Smooth muscle cell of the brain vasculature (primary cell): Measurements from ENCODE around the gene ANO7.

Experiments used
- DNase-seq: peaks from one replicate; pipeline ENCODE4 v3.0.0-alpha.2; 2012; ENCODE audit warnings: low read depth, low spot score

The ANO7 gene

DNA sequence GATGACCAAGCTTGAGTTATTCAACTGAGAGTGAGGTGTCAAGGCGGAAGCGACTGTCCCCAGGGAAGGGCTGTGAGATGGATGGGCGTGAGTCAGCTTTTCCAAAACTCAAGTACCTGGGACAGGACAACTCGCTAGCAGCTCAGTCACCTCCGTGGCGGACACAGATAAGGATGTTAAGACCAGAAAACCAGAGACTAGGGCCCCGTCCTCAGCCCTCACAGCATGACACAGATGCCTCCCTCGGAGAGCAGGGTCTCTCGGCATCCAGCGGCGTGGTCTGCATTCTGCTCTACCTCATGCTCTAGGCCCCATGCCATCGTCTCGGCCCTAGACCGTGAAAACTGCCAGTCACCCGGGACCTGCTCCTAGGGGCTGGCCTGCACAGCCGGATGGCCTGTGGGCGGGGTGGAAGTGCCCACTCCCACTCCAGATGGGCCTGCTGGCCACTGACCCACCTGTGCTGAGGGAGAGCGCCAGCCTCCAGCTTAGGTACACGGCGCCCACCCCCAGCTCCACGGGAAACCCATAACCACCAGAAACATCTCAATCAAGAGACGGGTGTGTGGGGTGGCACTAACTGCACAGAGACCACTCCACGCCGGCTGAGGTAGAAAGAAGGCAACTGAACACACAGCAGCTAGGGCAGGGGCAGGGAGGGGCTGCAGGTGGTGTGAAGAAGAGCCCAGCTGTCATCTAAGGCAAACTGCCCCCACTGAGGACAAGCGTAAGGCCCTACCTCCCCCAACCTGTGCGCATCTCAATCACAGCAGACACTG is 39.8 kb downstream of the ANO7 start:
- no peak for DNase-seq

DNA sequence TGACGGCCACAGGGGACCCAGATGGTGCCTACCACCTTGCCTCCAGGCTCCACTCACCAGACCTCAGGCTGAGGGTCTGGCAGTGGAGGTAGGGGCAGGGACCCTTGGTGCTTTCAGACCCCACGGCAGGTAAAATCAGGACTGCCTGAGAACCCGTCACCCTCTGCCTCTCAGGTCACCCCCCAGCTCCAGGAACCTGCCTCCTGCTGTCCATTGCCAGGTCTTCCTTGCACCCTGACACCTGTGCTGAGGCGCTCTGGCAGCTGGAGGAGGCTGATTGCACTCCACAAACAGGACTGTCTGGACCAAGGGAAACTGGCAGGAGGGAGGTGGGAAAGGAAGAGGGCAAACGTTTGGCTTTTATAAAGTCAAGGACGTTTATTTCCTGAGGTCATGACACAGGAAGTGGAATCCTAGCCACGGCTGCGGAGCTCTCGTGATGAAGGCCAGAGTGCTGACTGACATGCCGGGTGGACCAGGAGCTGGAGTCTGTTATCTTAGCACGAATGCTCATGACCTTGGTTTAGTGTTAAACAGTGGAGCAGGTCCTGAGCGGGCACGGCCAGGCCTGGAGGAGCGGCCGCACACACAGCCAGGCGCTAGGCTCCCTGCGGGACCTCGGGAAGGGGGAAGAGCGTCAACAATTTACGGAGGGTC is 40.5 kb downstream of the ANO7 start:
- no peak for DNase-seq

DNA sequence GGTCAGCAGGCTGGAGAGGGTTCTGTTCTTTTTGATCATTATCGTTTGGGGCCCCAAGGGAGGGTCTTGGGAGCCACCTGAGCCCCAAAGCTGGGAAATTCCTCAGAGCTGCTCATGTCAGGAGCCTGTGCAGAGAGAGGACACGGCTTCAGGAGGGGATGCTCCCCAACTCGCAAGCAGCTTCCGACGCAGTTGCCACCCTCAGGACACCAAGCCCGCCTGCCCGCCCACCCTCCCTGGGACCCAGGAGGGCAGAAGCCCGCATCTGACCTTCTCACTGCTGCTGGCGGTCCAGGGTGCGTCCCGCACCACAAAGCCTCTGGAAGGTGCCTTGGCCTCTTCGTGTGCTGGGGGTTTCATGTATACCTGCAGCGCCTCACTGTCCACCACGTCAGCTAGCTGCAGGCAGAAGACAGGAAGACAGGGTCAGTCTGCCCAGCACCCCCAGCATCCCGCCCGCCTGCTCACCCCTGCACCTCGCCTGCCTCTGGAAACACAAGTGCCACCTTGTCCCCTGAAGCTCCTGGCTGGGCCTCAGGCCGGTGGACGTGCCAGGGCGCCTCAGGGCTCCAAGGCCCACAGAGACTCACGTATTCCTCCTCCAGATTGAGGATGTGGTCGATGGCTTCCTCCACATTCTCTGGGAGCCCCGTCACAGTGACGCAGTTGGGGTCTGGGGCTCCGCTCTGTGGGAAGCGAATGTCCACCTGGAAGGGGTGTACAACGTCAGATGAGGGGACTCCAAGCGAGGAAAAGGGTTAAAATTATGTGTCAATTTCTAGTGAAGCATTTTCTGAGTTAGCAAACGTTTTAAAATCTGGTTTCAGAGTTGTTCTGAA is 41.3 kb downstream of the ANO7 start:
- no peak for DNase-seq

DNA sequence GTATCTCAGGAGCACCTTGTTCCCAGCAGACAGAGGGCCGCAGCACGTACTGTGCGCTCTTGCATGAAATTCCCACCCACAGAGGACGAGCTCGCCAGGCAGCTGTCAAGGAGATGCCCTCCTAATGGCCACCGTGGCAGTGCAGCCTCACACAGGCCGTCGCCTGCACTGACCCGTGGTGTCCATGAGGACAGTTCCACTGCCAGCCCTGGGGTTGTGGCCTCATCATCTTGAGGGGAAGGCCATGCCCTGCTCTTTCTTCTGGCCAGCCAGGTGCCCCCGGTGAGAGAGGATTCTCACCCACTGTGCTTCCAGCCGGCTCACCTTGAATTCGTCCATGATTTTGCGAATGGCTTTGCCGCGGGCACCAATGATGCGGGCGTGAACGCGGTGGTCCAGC is 42.0 kb downstream of the ANO7 start:
- DNase-seq: no peak

DNA sequence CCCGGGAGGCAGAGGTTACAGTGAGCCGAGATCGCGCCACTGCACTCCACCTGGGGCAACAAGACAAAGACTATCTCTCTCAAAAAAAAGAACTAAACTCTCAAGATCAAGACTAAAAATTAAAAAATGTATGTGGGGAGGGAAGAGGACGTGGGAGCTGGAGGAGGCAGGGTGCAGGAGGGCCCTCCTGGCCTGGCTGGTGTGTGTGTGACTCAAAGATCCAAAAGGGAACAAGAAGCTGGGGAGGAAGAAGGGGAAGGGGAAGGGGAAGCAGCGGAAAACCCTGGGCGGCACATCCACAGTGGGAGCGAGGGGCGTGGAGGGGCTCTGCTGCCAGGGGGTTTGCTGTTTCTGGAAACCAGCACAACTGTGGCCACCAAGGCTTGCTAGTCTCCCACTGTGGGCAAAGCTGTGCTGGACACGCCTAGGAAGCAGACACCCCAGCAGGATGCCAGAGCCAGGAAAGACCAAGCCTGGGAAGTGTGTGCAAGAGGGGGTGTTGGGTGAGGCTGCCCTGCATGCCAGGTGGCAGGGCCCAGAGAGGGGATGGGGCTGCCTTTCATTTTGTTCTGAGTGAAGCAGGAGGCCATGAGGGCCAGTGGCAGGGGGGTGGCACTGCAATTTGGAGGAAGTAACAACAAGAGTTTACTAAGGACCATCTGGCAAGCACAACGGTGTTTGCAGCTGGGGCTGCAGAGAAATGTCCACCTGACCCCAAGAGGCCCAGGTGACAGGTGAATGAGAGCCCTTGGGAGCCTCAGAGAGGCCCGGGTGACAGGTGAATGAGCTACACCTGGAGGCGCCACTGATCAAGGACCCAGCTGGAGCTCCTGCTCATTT is 44.5 kb downstream of the ANO7 start:
- no peak for DNase-seq

DNA sequence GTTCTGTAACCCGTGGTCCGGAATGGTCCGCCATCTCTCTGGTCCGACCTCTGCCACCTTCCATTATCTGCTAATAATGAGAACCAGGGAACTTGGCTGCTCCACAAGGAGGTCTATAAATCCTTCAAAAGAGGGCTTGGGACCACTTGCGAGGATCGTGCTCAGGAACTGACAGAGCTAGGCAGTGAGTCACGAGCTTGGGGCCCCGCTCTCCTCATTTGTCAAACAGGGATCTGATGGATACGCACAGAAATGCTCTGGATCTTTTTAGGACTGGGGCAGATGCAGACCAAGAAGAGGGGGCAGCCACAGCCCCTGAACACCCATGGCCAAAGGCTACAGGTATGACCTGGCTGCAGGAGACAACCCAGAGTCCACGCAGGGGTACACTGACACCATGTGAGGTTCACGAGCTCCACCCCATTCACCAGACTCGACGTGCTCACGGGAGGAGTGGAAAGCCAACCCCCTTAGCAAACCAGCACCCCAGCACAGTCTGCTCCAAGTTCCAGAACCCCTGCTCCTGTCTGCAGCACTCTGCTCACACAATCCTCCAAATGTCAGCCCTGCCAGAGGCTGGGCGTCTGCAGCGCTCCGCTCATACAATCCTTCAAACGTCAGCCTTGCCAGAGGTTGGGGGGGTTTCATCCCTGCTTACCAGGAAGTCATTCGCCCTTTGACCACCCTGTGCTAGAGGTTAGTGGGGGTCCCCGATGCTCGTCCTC is 45.8 kb downstream of the ANO7 start:
- no peak for DNase-seq

DNA sequence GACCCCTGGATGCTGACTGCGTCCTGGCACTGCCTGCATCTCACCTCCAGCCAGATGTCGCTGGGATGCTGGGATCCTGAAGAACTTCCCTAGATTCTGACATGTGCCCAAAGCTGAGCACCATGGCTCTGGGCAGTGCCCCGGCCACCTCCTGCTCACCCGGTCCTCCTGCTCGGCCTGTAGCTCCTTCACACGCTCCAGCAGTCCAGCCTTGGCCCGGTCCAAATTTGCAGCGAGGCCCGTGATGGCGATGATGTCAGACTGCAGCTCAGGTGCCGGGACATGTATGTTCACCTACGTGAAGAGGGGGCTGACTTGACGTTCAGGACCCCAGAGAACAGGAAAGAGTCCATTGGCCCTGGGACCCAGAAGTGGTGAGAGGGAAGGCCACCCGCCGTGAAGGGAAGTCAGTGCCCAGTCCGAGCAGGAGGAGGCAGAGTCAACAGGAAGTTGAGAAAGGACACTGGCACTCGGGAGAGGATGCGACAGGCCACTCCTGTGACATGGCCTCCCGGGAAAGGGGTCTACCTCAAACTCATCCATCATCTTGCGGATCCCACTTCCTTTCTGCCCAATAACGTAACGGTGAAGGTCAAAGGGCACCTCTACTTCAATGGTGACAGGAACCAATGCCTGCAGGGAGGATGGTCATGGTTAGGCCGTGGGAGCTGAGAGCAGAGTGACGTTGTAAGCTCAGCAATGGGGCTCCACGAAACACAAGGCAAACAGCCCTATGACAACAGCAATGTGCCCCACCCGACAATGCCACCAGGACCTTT is 46.7 kb downstream of the ANO7 start:
- no peak for DNase-seq

DNA sequence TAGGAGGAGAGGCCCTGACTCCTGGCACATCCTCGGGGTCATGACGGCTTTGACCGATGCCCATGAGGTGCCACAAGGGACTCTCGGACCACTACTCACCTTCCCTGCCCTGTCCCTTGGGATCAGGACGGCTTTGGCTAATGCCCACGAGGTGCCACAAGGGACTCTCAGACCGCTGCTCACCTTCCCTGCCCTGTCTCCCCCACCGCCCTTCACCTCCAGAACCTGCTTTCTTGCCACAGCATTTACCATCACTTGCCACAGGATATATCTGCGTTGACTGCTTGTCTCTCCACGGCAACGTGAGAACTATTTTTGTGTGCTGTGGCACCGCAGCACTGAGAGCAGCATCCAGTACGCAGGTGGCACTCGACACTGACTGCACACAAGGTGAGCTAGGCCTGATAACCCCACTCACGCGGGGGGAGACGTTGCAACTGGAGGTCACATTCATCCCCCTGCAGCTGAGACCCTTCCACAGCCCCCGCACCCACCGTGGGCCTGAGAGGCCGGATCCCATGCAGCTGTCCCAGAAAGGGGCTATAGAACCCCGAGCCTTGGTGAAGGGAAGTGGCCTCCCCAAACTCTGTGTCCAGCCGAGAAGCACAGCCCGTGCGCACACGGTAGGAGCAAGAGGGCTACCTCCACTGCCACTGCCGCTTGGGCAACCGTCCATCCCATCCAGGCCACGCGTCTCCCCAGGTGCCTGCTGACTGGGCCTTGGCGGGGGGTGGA is 47.5 kb downstream of the ANO7 start:
- DNase-seq: no peak

DNA sequence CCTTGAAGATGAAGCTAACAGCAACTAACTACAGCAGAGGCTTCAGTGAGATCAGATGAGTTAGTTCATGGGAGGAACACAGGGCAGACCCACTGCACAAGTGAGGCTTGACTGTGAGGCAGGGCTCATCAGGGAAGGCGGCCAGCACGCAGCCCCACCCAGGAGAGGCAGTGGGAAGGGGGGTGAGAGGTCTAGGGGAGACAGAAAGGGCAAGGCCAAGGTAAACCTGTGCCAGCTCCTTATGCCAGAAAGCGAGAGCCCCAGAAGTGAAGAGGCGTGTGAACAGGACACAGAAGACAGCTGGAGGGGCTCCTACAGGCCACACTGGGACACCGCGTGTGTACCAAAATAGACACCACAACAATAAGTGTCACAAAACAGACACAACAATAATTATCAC is 48.6 kb downstream of the ANO7 start:
- DNase-seq: no peak

DNA sequence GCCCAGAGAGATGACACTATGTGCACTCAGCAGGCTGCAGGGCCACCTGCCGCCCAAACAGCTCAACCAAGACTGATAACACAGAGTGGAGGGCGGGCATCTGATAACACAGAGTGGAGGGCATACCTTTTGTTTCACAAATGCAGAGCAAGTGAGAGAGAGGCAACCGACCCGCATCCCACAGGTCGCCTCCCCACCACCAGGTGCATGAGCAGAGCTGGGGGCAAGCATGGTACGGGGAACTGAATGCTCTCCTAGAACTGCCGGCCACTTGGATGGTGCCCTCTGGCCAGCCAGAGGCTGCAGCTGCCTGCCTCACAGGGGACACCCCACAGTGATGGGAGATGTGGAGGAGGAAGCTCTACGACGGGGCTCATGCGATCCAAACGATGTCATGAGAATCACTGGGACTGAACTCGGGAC is 49.5 kb downstream of the ANO7 start:
- no peak for DNase-seq

DNA sequence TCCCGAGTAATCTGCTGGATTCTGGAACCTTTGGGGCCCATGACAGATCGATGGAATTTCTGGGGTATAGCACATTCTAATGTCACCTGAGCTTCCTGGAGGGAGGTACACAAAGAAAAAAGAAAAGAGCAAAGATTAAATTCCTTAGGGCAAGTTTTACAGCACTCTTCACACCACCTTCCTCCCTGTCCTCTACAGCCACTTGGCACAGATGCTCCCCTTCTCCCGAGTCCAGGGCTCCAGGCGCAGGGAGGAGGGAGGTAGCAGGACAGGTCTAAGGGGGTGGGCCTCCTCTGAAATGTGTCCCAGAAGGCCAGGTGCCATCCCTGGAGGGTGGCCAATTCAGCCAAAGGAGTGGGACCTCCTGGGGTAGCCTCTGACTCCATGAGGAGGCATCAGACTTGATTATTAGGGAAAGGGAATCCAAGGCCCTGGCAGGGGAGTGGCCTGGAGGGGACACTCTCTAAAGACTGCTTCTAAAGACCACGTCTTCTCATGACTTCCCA is 50.3 kb downstream of the ANO7 start:
- no peak for DNase-seq

DNA sequence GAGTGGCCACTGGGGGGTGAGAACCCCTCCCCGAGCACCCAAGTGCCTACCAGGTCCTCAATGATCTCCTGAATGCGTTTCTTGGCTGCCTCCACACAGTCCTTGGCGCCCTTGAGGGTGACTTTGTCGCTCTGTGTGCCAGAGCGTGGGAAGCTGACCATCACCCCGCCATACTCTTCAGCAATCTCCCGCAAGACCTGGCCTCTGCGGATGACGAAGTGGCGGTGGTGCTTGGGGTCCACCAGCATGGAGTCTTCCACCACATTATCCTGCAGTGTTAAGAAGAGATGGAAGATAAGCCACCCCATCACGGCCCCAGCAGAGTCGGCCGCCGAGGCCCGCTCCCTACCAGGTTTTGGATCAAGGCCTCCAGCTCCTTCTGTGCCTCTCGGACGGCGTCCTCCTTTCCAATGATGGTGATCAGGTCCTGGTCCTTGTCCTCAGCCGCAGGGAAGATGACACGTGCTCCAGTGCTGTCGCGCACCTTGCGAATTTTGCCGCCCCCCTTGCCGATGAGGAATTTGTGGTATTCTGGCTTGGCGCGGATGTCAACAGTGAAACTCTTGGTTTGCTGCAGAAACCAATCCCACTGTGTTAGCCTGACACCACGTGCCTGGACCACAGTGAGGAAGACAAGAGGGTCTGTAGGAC is 51.2 kb downstream of the ANO7 start:
- DNase-seq: no peak

DNA sequence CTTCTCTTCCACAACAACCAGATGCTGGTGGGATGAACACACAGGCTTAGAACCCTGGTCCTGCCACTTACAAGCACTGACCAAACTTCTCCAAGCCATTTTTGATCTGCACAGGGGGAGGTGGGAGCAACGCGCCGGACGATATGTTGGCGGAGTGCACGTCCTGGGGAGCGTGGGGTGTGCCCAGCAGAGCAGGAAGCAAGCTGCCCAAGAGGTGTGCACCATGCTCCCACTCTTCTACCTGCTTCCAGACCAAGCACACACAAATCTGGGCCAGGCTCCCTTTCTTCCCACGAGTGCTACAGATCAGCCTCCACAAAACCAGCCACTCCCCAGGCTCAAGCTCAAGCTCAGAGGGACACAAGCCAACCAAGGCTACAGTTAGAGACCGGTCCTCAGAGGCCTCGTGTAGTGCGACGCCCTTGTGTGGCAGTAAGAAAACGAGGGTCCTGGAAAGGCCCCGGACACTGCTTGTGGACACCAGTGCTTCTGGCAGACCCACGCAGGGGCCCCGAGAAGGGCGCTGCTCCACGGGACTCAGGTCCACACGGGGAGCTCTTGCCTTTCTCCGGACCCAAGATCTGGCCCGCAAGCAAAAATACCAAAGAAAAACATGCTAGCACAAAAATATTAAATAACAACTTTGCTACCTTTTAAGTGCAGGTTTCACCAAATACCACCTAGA is 52.0 kb downstream of the ANO7 start:
- no peak for DNase-seq

DNA sequence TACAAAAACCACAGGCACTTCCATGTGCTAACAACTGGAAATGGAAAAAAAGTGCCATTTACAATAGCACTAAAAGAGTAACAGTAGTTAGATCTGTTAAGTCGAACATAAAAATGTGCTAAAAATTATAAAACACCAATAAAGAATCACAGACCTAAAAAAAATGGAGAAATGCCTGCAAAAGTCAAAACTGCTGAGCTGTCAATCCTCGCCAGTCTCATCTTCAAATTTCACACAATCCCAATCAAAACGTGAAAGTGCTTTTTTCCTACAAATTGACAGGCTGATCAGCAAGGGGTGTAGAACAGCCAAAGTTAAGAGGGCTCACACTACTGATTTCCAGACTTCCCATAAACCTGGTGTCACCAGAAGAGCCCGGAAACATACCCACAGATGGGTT is 53.2 kb downstream of the ANO7 start:
- no peak for DNase-seq

DNA sequence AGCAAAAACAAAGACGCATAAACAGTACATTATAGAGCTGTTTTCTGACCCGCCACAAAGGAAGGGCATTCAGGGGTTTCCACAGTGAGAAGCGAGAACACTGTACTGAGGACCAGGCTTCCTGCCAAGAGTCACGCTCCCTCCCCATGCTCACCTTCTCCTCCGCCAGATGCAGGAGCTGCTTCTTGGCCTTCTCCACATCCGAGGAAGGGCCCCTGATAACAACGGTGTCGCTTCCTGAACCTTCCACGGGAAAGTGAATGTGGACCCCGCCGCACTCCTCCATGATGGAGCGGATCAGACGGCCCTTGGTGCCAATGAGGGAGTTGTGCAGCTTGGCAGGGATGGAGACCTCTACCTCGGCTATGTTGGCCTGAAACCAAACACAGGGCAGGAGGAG is 53.8 kb downstream of the ANO7 start:
- DNase-seq: no peak

DNA sequence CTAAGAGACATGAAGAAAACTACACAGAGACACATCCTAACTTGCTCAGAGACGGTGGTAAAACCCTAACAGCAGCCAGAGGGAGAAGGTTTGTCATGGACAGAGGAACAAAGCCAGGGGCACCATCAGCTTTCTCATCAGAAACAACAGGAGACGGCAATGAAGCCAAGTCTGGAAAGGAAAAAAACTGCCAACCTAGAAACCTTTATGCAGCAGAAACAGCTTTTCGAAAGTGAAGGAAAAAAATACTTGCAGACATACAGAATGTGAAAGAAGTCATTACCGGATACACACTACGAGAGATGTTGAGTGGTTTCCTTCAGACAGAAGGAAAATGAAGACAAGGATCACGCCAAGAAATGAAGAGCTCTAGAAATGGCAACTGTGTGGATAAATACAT is 55.9 kb downstream of the ANO7 start:
- DNase-seq: no peak

DNA sequence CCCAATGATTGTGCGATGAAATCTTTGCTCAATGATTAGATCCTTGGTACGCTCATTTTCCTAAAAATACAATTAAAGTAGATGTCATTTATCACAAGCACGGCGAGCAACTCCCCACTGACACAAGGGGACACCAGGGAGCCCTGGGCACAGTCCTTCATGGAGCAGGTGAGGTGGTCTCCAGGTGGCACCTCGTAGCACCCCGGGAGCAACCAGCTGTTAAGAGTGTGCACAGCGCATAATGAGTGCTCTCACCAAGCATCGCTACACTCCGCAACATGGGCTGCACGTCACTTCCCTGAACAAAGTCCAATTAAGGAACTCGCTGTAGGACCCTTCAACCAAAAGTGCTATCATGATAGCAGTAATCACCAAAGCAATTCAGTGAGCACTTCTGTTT is 59.8 kb downstream of the ANO7 start:
- no peak for DNase-seq

DNA sequence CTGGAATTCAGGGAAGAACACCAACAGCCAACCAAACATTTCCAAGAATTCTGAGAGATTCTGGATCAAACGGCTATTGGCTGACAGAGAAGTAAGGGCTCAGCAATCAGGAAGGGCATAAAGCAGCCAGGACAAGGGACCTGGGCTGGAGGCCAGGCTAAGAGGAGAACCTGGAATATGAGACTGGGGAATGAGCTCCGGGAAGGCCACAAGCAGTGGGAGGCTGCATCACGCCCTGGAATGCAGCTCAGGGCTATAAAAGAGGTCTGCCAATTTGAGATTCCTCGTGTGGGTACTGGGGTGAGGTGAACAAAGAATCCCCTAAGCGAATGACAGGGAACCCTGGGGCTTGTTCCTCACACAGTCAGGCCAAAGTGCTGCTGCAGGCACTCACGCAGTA is 60.4 kb downstream of the ANO7 start:
- DNase-seq: no peak
